GM23338 (cell line): ENCODE data around the gene TMEM167B. TPM values are rescaled to one million over a fixed set of nuclear protein-coding genes. Genes with fewer than 3 reads are reported as not detected.

Experiments used
- ATAC-seq: fragments of 200-7000 bp; cut with Tn5 transposase; 3 replicates; pipeline ENCODE4 v1.9.1; 2020
- DNase-seq: peaks from one replicate; pipeline ENCODE4 v3.0.0-alpha.2; 2015; ENCODE audit warnings: low spot score
- H2AFZ ChIP-seq: fragments of 200-600 bp; sonication (generic); 2 replicates; pipeline ENCODE4 v1.8.0; 2016; ENCODE audit warnings: antibody characterized with exemption, mild to moderate bottlenecking, moderate library complexity
- H3F3A ChIP-seq: fragments of 200-600 bp; sonication (generic); replicated peaks from 2 replicates; pipeline ENCODE4 v1.8.0; 2017; ENCODE audit warnings: antibody characterized with exemption, mixed run types, low read depth
- H3K27ac ChIP-seq: fragments of 200-600 bp; sonication (generic); 2 replicates; pipeline ENCODE4 v1.6.1; 2016; ENCODE audit warnings: low read depth
- H3K27me3 ChIP-seq: fragments of 200-600 bp; sonication (generic); 2 replicates; pipeline ENCODE4 v1.8.0; 2016; ENCODE audit warnings: mild to moderate bottlenecking, mixed run types, moderate library complexity; ENCODE audit not compliant: insufficient read depth
- H3K36me3 ChIP-seq: fragments of 200-600 bp; sonication (generic); 2 replicates; pipeline ENCODE4 v1.8.0; 2016; ENCODE audit warnings: mild to moderate bottlenecking; ENCODE audit not compliant: insufficient read depth
- H3K4me1 ChIP-seq: fragments of 200-600 bp; sonication (generic); 2 replicates; pipeline ENCODE4 v1.8.0; 2016; ENCODE audit warnings: mild to moderate bottlenecking, moderate library complexity; ENCODE audit not compliant: insufficient read depth
- H3K4me2 ChIP-seq: fragments of 200-600 bp; sonication (generic); 2 replicates; pipeline ENCODE4 v1.7.1; 2017; ENCODE audit warnings: mixed run types
- H3K4me3 ChIP-seq: fragments of 200-600 bp; sonication (generic); 2 replicates; pipeline ENCODE4 v1.6.1; 2016; ENCODE audit warnings: mixed run types
- H3K79me2 ChIP-seq: fragments of 200-600 bp; sonication (generic); replicated peaks from 2 replicates; pipeline ENCODE4 v1.8.0; 2017; ENCODE audit warnings: mild to moderate bottlenecking; ENCODE audit not compliant: insufficient read depth
- H3K9me2 ChIP-seq: fragments of 200-600 bp; sonication (generic); 2 replicates; pipeline ENCODE4 v1.8.0; 2017; ENCODE audit not compliant: insufficient read depth
- H4K20me1 ChIP-seq: fragments of 200-600 bp; sonication (generic); replicated peaks from 2 replicates; pipeline ENCODE4 v1.8.0; 2017; ENCODE audit warnings: mild to moderate bottlenecking; ENCODE audit not compliant: insufficient read depth
- H3K27ac Mint-ChIP-seq: 2 replicates; pipeline ENCODE4 v1.8.0; 2020; ENCODE audit warnings: inconsistent platforms, mild to moderate bottlenecking, moderate library complexity, mixed read lengths
- H3K27me3 Mint-ChIP-seq: 3 replicates; pipeline ENCODE4 v1.8.0; 2022; ENCODE audit warnings: low read depth, mild to moderate bottlenecking, moderate library complexity, mixed read lengths, inconsistent platforms; ENCODE audit not compliant: insufficient read depth, poor library complexity
- H3K36me3 Mint-ChIP-seq: 3 replicates; pipeline ENCODE4 v1.8.0; 2021; ENCODE audit warnings: low read depth, mild to moderate bottlenecking, inconsistent platforms, moderate library complexity, mixed read lengths
- H3K4me1 Mint-ChIP-seq: 3 replicates; pipeline ENCODE4 v1.8.0; 2020; ENCODE audit warnings: mild to moderate bottlenecking, inconsistent platforms, mixed read lengths
- H3K4me3 Mint-ChIP-seq: 3 replicates; pipeline ENCODE4 v1.8.0; 2021; ENCODE audit warnings: moderate library complexity, mild to moderate bottlenecking, inconsistent platforms, mixed read lengths
- H3K9me3 Mint-ChIP-seq: 3 replicates; pipeline ENCODE4 v1.8.0; 2020; ENCODE audit warnings: moderate library complexity, mild to moderate bottlenecking, inconsistent platforms, mixed read lengths
- JUNB ChIP-seq: IDR thresholded peaks from one replicate; pipeline ENCODE4 v1.6.1; 2016; ENCODE audit warnings: antibody characterized with exemption; ENCODE audit not compliant: unreplicated experiment
- POLR2AphosphoS5 ChIP-seq: IDR thresholded peaks from 2 replicates; pipeline ENCODE4 v1.6.1; 2016; ENCODE audit warnings: antibody characterized with exemption, low read depth
- ZNF462 ChIP-seq: fragments of 250-450 bp; sonication (Bioruptor Pico); IDR thresholded peaks from 2 replicates; pipeline ENCODE4 v1.5.0; 2020; ENCODE audit warnings: mild to moderate bottlenecking, moderate library complexity
- polyA plus RNA-seq: library from polyadenylated mRNA; unstranded; fragments of >200 nt; fragmentation: Nextera tagmentation; extraction: Ambion mirVana; gene quantifications from 2 replicates; pipeline ENCODE4 v1.2.1, GENCODE V29; 2016
- total RNA-seq: library from RNA; depleted of rRNA; stranded (reverse); fragments of >200 nt; shearing (Covaris generic); gene quantifications from 2 replicates; pipeline ENCODE4 v1.2.3, GENCODE V29; 2014
- TF ChIP-seq, protein P1 (sequence below): IDR thresholded peaks from one replicate; pipeline ENCODE4 v1.6.1; 2018; ENCODE audit warnings: antibody characterized with exemption; ENCODE audit not compliant: unreplicated experiment
- TF ChIP-seq, protein P2 (sequence below): IDR thresholded peaks from 2 replicates; pipeline ENCODE4 v1.6.1; 2016; ENCODE audit warnings: antibody characterized with exemption

The TMEM167B gene
- total and polyA plus RNA-seq, 2 experiments from 2014 or later = 9.8 to 10.7 TPM

GRCh38 chr1:109041621-109042468 lies 48.7 kb upstream of the TMEM167B start, which contains the start of gene WDR47:
TSS of gene WDR47 (minus strand) at chr1:109042102. CDS start at chr1:109023512, 18,590 bp downstream.
- H3K4me1 Mint-ChIP-seq = peaks cover 14% of the 10 kb centered on the region
- no peaks in the 10 kb centered on the region for H3K9me3 Mint-ChIP-seq
- H4K20me1 ChIP-seq = no peaks in the 10 kb centered on the region
- peak within 1 kb of the TSS; percentile 90 for H3K4me2 ChIP-seq
- no peak within 1 kb of the TSS for H3K27ac ChIP-seq
- peaks cover 9% of the 10 kb centered on the region for H3K4me1 ChIP-seq
- H3K36me3 ChIP-seq = no peaks in the 10 kb centered on the region
- H3K79me2 ChIP-seq = peaks cover 31% of the 10 kb centered on the region
- H3K27me3 Mint-ChIP-seq = no peaks in the 10 kb centered on the region
- peak within 1 kb of the TSS; percentile 92 for H2AFZ ChIP-seq
- DNase-seq (peak; percentile 97), ATAC-seq (peak; percentile 94)
- peak within 1 kb of the TSS; percentile 97 for H3K4me3 ChIP-seq
- no peaks in the 10 kb centered on the region; the same call in 2 of the 3 replicates for H3K36me3 Mint-ChIP-seq
- H3F3A ChIP-seq = peaks cover 6% of the 10 kb centered on the region; the same call in 1 of the 2 replicates
- no peaks in the 10 kb centered on the region for H3K27me3 ChIP-seq
- H3K9me2 ChIP-seq = no peaks in the 10 kb centered on the region
- H3K4me3 Mint-ChIP-seq = peak within 1 kb of the TSS; percentile 89
- no peak within 1 kb of the TSS; the same call in 1 of the 2 replicates for H3K27ac Mint-ChIP-seq
- TF ChIP-seq, protein P1, sequence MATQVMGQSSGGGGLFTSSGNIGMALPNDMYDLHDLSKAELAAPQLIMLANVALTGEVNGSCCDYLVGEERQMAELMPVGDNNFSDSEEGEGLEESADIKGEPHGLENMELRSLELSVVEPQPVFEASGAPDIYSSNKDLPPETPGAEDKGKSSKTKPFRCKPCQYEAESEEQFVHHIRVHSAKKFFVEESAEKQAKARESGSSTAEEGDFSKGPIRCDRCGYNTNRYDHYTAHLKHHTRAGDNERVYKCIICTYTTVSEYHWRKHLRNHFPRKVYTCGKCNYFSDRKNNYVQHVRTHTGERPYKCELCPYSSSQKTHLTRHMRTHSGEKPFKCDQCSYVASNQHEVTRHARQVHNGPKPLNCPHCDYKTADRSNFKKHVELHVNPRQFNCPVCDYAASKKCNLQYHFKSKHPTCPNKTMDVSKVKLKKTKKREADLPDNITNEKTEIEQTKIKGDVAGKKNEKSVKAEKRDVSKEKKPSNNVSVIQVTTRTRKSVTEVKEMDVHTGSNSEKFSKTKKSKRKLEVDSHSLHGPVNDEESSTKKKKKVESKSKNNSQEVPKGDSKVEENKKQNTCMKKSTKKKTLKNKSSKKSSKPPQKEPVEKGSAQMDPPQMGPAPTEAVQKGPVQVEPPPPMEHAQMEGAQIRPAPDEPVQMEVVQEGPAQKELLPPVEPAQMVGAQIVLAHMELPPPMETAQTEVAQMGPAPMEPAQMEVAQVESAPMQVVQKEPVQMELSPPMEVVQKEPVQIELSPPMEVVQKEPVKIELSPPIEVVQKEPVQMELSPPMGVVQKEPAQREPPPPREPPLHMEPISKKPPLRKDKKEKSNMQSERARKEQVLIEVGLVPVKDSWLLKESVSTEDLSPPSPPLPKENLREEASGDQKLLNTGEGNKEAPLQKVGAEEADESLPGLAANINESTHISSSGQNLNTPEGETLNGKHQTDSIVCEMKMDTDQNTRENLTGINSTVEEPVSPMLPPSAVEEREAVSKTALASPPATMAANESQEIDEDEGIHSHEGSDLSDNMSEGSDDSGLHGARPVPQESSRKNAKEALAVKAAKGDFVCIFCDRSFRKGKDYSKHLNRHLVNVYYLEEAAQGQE = no peak
- TF ChIP-seq, protein P2, sequence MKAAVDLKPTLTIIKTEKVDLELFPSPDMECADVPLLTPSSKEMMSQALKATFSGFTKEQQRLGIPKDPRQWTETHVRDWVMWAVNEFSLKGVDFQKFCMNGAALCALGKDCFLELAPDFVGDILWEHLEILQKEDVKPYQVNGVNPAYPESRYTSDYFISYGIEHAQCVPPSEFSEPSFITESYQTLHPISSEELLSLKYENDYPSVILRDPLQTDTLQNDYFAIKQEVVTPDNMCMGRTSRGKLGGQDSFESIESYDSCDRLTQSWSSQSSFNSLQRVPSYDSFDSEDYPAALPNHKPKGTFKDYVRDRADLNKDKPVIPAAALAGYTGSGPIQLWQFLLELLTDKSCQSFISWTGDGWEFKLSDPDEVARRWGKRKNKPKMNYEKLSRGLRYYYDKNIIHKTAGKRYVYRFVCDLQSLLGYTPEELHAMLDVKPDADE = no peak
- TF ChIP-seq POLR2AphosphoS5 = peak; percentile 94

- no peaks in the 10 kb centered on the region for H4K20me1 ChIP-seq
- Mint-ChIP-seq H3K9me3 (no peaks in the 10 kb centered on the region), H3K36me3 (no peaks in the 10 kb centered on the region; the same call in 2 of the 3 replicates), H3K4me3 (no peak overlapping the region), H3K4me1 (peaks cover 7% of the 10 kb centered on the region), H3K27ac (no peak overlapping the region), H3K27me3 (peaks cover 3% of the 10 kb centered on the region)
- no peaks in the 10 kb centered on the region for H3K9me2 ChIP-seq
- H3K4me2 ChIP-seq = no peak overlapping the region
- H2AFZ ChIP-seq = no peak overlapping the region
- peaks cover 6% of the 10 kb centered on the region; the same call in 1 of the 2 replicates for H3F3A ChIP-seq
- no peak overlapping the region for H3K4me3 ChIP-seq
- H3K79me2 ChIP-seq = no peaks in the 10 kb centered on the region
- no peak for DNase-seq
- no peak for ATAC-seq
- no peaks in the 10 kb centered on the region for H3K36me3 ChIP-seq
- peaks cover 1% of the 10 kb centered on the region; the same call in 1 of the 2 replicates for H3K4me1 ChIP-seq
- TF ChIP-seq, protein P2 = no peak
- TF ChIP-seq ZNF462 (no peak), JUNB (no peak)
- no peak overlapping the region for H3K27ac ChIP-seq
- H3K27me3 ChIP-seq = no peaks in the 10 kb centered on the region
These were observed 45.0 kb upstream of the TMEM167B start for GRCh38 chr1:109045595-109045994.
